Right lobe of liver (tissue), 6 donors: ENCODE data around the gene P2RY11. TPM values are rescaled to one million over a fixed set of nuclear protein-coding genes. Genes with fewer than 3 reads are reported as not detected.
A peak's percentile ranks its signal among the peaks of the same experiment; 100 is the strongest.

Source experiments
- ATAC-seq, 4 donors: fragments of 200-7000 bp; cut with Tn5 transposase; one replicate each; pipeline ENCODE4 v1.9.1; 2020; ENCODE audit warnings: mild to moderate bottlenecking in 4 of 4, moderate library complexity in 4 of 4
- DNase-seq, 3 donors: peaks; one replicate each; pipeline ENCODE4 v3.0.0-alpha.2; 2020
- H3K27ac ChIP-seq, 3 donors: fragments of 200-600 bp; one replicate each; pipeline ENCODE4 v1.8.0; 2022
- H3K27me3 ChIP-seq, 2 donors: fragments of 200-600 bp; one replicate each; pipeline ENCODE4 v1.8.0; 2022
- H3K36me3 ChIP-seq, 4 donors: fragments of 200-600 bp; sonication (generic) in 1 of 4; one replicate each; pipeline versions ENCODE4 v1.5.1 to v1.8.0; 2017 to 2022; ENCODE audit warnings: control low read depth in 1 of 4
- H3K4me1 ChIP-seq, 4 donors: fragments of 200-600 bp; sonication (generic) in 1 of 4; one replicate each; pipeline versions ENCODE4 v1.5.1 to v1.8.0; 2017 to 2022; ENCODE audit warnings: control low read depth in 1 of 4
- H3K4me3 ChIP-seq, 3 donors: fragments of 200-600 bp; one replicate each; pipeline ENCODE4 v1.8.0; 2022
- H3K9me3 ChIP-seq, 4 donors: fragments of 200-600 bp; sonication (generic) in 1 of 4; one replicate each; pipeline versions ENCODE4 v1.5.1 to v1.8.0; 2017 to 2022; ENCODE audit warnings: control low read depth in 1 of 4
- CTCF ChIP-seq, 4 donors: fragments of 200-600 bp in 3 of 4; fragments of 450-650 bp in 1 of 4; IDR thresholded peaks; one replicate each; pipeline versions ENCODE4 v1.5.1 to v1.8.0; 2016 to 2022; ENCODE audit warnings: antibody characterized with exemption in 4 of 4, mild to moderate bottlenecking in 2 of 4
- POLR2A ChIP-seq: fragments of 450-650 bp; IDR thresholded peaks from one replicate; pipeline ENCODE4 v1.6.1; 2017; ENCODE audit warnings: antibody characterized with exemption, mild to moderate bottlenecking
- WGBS: methylation state at CpG from one replicate; pipeline ENCODE4 v1.1.6; 2018; ENCODE audit warnings: low coverage, low lambda C conversion rate; ENCODE audit not compliant: insufficient coverage; ENCODE audit errors: missing lambda C conversion rate; 5-methylcytosine and 5-hydroxymethylcytosine counted together
- intact Hi-C, 2 donors: fragments of 100-400 bp; cut with DNase I; formaldehyde crosslinking; loops; one replicate each; pipeline versions ENCODE4 v1.11.2 to v1.14.1; 2022
- total RNA-seq, 6 experiments: library from RNA; depleted of rRNA in 2 of 6; stranded (reverse); fragments of >200 nt in 2 of 6; fragmentation: NEBNext Ultra II Directional in 3 of 6; extraction: Animal tissue kit (Norgen Biotek cat#: 25700) in 3 of 6; gene quantifications; one replicate each; pipeline versions ENCODE4 v1.1.0 to v1.2.4, GENCODE V29; 2016 to 2023
- donor health status: DM: no; HTN: yes; CAD: no.
- donor health status: DM: no; HTN: no; CAD: no.
- donor health status: DM: no; HTN: no; CAD: no.
- donor health status: DM: no; HTN: yes; CAD: no.
- donor health status: DM: no; HTN: yes; CAD: no.

P2RY11 gene
- total RNA-seq, 6 experiments from 2014 or later = 2.9 to 6.8 (median 5.0) TPM

GRCh38 chr19:10086591-10087192 lies 24.8 kb upstream of the P2RY11 start:
- DNase-seq (peak; percentile 81 to 84 (median 84)), ATAC-seq (peak; percentile 55 to 61 (median 60))
- TF ChIP-seq CTCF (IDR thresholded peaks at IDR 0.05) (no peak), POLR2A (no peak)
- Histone ChIP-seq H3K4me3 (peak overlapping the region; percentile 96 to 100 (median 99)), H3K27ac (peak overlapping the region; percentile 90 to 97 (median 97)), H3K4me1 (peaks cover 0 to 26% (median 4%) of the 10 kb centered on the region in 4 donors), H3K36me3 (peaks cover 0 to 12% (median 5%) of the 10 kb centered on the region in 4 donors), H3K9me3 (no peaks in the 10 kb centered on the region), H3K27me3 (no peaks in the 10 kb centered on the region)
- intact Hi-C loops = no loop called here
- 0% methylated on average over 12 of the region's 43 CpGs for WGBS

GRCh38 chr19:10087296-10088061 lies 24.0 kb upstream of the P2RY11 start:
- intact Hi-C loops = no loop called here
- 94% methylated on average over 5 of the region's 18 CpGs for WGBS
- Histone ChIP-seq H3K36me3 (peaks cover under 1 to 18% (median 9%) of the 10 kb centered on the region in 4 donors), H3K4me3 (peak overlapping the region; percentile 96 to 100 (median 99)), H3K27me3 (no peaks in the 10 kb centered on the region), H3K4me1 (peaks cover 0 to 33% (median 8%) of the 10 kb centered on the region in 4 donors), H3K9me3 (no peaks in the 10 kb centered on the region), H3K27ac (peak overlapping the region in 2 of 3 donors; percentile 97)
- TF ChIP-seq POLR2A (no peak), CTCF (IDR thresholded peaks at IDR 0.05) (no peak)
- DNase-seq (no peak), ATAC-seq (no peak)

GRCh38 chr19:10088949-10089554 lies 22.4 kb upstream of the P2RY11 start:
- Histone ChIP-seq H3K4me1 (peaks cover 0 to 37% (median 9%) of the 10 kb centered on the region in 4 donors), H3K36me3 (peaks cover 5 to 24% (median 10%) of the 10 kb centered on the region in 4 donors), H3K4me3 (no peak overlapping the region), H3K9me3 (no peaks in the 10 kb centered on the region), H3K27me3 (no peaks in the 10 kb centered on the region), H3K27ac (no peak overlapping the region)
- DNase-seq (no peak), ATAC-seq (no peak)
- TF ChIP-seq CTCF (IDR thresholded peaks at IDR 0.05) = no peak
- no peak for TF ChIP-seq POLR2A
- WGBS = 63% methylated on average over 1 of the region's 6 CpGs
- intact Hi-C loops = no loop called here

GRCh38 chr19:10089801-10090375 lies 21.6 kb upstream of the P2RY11 start:
- Histone ChIP-seq H3K27ac (peak overlapping the region in 2 of 3 donors; percentile 53 to 65), H3K9me3 (no peaks in the 10 kb centered on the region), H3K4me3 (no peak overlapping the region), H3K36me3 (peaks cover 5 to 24% (median 10%) of the 10 kb centered on the region in 4 donors), H3K27me3 (no peaks in the 10 kb centered on the region), H3K4me1 (peaks cover 0 to 41% (median 12%) of the 10 kb centered on the region in 4 donors)
- ATAC-seq = peak in 3 of 4 donors; percentile 2 to 40 (median 3)
- TF ChIP-seq POLR2A = no peak
- DNase-seq = no peak
- 37% methylated on average over 7 of the region's 15 CpGs for WGBS
- intact Hi-C loops = no loop called here
